NT2/D1 (cell line): ENCODE results near the gene MUC5B.
"Not testable (repeated sequence)": the region's sequence is repeated elsewhere in the genome, so short reads cannot be mapped to it uniquely, and the experiment has no call there.

Experiments used
- DNase-seq: peaks from one replicate; pipeline ENCODE4 v3.0.0-alpha.2; 2011; ENCODE audit warnings: low read depth, low spot score
- H3K27me3 ChIP-seq: 2 replicates; pipeline ENCODE4 v1.6.0; 2011; ENCODE audit warnings: mild to moderate bottlenecking; ENCODE audit not compliant: insufficient read length, insufficient read depth
- H3K36me3 ChIP-seq: 2 replicates; pipeline ENCODE4 v1.6.1; 2011; ENCODE audit warnings: mild to moderate bottlenecking, low read length, mixed read lengths; ENCODE audit not compliant: insufficient read depth, insufficient read length
- H3K4me1 ChIP-seq: 2 replicates; pipeline ENCODE4 v1.5.1; 2011; ENCODE audit not compliant: insufficient read depth, insufficient read length
- H3K4me3 ChIP-seq: 2 replicates; pipeline ENCODE4 v1.5.1; 2011; ENCODE audit warnings: low read depth; ENCODE audit not compliant: insufficient read length
- H3K9ac ChIP-seq: 2 replicates; pipeline ENCODE4 v1.6.0; 2011; ENCODE audit warnings: low read depth; ENCODE audit not compliant: insufficient read length
- H3K9me3 ChIP-seq: 2 replicates; pipeline ENCODE4 v1.5.1; 2011; ENCODE audit warnings: mild to moderate bottlenecking, low read length; ENCODE audit not compliant: insufficient read depth
- SUZ12 ChIP-seq: IDR thresholded peaks from 2 replicates; pipeline ENCODE4 v1.6.1; 2011; ENCODE audit not compliant: insufficient read length, insufficient read depth; ENCODE audit errors: extremely low read depth
- YY1 ChIP-seq: IDR thresholded peaks from 2 replicates; pipeline ENCODE4 v1.6.1; 2011; ENCODE audit not compliant: insufficient read length, insufficient read depth
- ZNF274 ChIP-seq: IDR thresholded peaks from 2 replicates; pipeline ENCODE4 v1.6.1; 2011; ENCODE audit warnings: mild to moderate bottlenecking, low read depth, low read length

The MUC5B gene

DNA sequence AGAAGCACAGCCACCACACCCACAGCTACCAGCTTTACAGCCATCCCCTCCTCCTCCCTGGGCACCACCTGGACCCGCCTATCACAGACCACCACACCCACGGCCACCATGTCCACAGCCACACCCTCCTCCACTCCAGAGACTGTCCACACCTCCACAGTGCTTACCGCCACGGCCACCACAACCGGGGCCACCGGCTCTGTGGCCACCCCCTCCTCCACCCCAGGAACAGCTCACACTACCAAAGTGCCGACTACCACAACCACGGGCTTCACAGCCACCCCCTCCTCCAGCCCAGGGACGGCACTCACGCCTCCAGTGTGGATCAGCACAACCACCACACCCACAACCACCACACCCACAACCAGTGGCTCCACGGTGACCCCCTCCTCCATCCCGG is 27.5 kb downstream of the MUC5B start:
- H3K27me3 ChIP-seq: peaks cover 15% of the 10 kb centered on the region
- not testable (repeated sequence) for H3K9ac ChIP-seq, H3K4me3 ChIP-seq, DNase-seq, H3K9me3 ChIP-seq, H3K36me3 ChIP-seq, H3K4me1 ChIP-seq

DNA sequence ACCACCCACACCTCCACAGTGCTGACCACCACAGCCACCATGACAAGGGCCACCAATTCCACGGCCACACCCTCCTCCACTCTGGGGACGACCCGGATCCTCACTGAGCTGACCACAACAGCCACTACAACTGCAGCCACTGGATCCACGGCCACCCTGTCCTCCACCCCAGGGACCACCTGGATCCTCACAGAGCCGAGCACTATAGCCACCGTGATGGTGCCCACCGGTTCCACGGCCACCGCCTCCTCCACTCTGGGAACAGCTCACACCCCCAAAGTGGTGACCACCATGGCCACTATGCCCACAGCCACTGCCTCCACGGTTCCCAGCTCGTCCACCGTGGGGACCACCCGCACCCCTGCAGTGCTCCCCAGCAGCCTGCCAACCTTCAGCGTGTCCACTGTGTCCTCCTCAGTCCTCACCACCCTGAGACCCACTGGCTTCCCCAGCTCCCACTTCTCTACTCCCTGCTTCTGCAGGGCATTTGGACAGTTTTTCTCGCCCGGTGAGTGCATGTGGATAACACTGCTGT is 28.4 kb downstream of the MUC5B start:
- no peak for DNase-seq
- no peaks in the 10 kb centered on the region for H3K36me3 ChIP-seq
- no peak overlapping the region for H3K9ac ChIP-seq
- no peak overlapping the region for H3K4me3 ChIP-seq
- peaks cover 8% of the 10 kb centered on the region; the same call in 1 of the 2 replicates for H3K9me3 ChIP-seq
- H3K27me3 ChIP-seq: peaks cover 15% of the 10 kb centered on the region
- TF ChIP-seq SUZ12: no peak
- no peak for TF ChIP-seq YY1
- TF ChIP-seq ZNF274: no peak
- peaks cover 2% of the 10 kb centered on the region for H3K4me1 ChIP-seq

DNA sequence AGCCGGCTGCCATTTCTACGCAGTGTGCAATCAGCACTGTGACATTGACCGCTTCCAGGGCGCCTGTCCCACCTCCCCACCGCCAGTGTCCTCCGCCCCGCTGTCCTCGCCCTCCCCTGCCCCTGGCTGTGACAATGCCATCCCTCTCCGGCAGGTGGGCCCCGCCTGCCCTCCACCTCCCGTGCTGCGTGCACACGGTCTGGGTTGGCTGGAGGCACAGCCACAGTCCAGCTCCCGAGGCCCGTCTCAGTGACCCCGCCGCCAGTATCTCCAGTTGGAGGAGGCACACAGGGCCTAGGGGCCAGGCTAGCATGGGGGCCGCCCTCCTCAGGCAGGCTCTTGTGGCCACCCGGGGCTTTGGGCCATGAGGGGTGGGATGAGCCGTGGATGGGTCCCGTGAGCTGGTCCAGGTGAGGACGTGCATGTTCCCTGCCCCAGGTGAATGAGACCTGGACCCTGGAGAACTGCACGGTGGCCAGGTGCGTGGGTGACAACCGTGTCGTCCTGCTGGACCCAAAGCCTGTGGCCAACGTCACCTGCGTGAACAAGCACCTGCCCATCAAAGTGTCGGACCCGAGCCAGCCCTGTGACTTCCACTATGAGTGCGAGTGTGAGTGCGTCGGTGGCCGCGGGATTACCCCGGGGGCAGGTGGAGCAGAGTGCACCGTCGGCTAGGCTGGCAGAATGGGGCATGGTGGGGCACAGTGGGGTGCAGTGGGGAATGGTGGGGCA is 29.7 kb downstream of the MUC5B start:
- TF ChIP-seq ZNF274 (no peak), SUZ12 (no peak), YY1 (no peak)
- peaks cover 8% of the 10 kb centered on the region; the same call in 1 of the 2 replicates for H3K9me3 ChIP-seq
- H3K27me3 ChIP-seq: peaks cover 15% of the 10 kb centered on the region
- no peak overlapping the region for H3K9ac ChIP-seq
- H3K4me3 ChIP-seq: no peak overlapping the region
- no peaks in the 10 kb centered on the region for H3K36me3 ChIP-seq
- DNase-seq: no peak
- H3K4me1 ChIP-seq: peaks cover 11% of the 10 kb centered on the region

DNA sequence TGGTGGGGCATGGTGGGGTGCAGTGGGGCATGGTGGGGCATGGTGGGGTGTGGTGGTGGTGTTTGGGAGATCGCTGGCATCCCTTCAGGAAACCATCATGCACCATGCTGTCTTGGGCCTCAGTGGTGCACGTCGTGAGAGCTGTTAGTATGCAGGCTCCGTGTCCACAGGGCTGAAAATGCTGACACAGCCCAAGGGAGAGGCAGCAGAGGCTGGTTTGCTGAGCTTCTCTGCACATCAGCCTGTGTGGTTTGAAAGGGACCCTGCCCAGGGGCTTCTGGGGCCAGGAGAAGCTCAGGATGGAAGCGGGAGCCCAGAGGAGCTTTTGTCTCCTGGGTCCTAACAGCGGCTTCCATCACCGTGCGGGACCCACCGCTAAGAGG is 30.2 kb downstream of the MUC5B start:
- no peak overlapping the region for H3K4me3 ChIP-seq
- DNase-seq: no peak
- H3K4me1 ChIP-seq: peaks cover 13% of the 10 kb centered on the region
- peaks cover 15% of the 10 kb centered on the region for H3K27me3 ChIP-seq
- H3K9me3 ChIP-seq: peaks cover 8% of the 10 kb centered on the region; the same call in 1 of the 2 replicates
- no peak overlapping the region for H3K9ac ChIP-seq
- TF ChIP-seq YY1: no peak
- no peak for TF ChIP-seq ZNF274
- no peak for TF ChIP-seq SUZ12
- no peaks in the 10 kb centered on the region for H3K36me3 ChIP-seq

DNA sequence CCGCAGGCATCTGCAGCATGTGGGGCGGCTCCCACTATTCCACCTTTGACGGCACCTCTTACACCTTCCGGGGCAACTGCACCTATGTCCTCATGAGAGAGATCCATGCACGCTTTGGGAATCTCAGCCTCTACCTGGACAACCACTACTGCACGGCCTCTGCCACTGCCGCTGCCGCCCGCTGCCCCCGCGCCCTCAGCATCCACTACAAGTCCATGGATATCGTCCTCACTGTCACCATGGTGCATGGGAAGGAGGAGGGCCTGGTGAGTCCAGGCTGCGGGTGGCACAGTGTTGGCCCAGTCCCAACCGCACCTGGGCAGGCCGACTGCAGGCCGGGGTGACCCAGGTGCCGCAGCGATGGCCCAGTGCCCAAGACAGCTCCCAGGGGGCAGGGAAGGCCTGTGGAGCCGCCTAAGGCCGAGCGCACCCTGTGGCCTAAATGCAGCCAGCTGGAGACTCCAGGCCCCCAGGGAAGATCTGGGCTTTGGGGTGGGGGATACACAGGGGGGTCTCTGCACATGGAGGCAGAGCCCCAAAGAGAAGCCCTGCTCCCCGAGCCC is 31.3 kb downstream of the MUC5B start:
- TF ChIP-seq YY1 (no peak), SUZ12 (no peak), ZNF274 (no peak)
- H3K9me3 ChIP-seq: peaks cover 8% of the 10 kb centered on the region; the same call in 1 of the 2 replicates
- H3K27me3 ChIP-seq: peaks cover 15% of the 10 kb centered on the region
- H3K4me3 ChIP-seq: no peak overlapping the region
- no peak overlapping the region for H3K9ac ChIP-seq
- peaks cover 18% of the 10 kb centered on the region for H3K4me1 ChIP-seq
- DNase-seq: no peak
- no peaks in the 10 kb centered on the region for H3K36me3 ChIP-seq

DNA sequence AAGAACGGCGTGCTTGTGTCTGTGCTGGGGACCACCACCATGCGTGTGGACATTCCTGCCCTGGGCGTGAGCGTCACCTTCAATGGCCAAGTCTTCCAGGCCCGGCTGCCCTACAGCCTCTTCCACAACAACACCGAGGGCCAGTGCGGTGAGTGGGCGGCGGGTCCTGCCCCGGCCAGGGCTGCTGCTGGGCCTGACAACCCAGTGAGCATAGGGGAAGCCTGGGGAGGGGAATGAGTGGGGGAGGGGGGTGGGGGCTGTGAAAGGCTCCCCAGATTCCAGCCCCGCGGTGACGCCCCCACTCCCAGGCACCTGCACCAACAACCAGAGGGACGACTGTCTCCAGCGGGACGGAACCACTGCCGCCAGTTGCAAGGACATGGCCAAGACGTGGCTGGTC is 31.9 kb downstream of the MUC5B start:
- TF ChIP-seq SUZ12: no peak
- TF ChIP-seq ZNF274: no peak
- TF ChIP-seq YY1: no peak
- Histone ChIP-seq H3K4me3 (no peak overlapping the region), H3K27me3 (peaks cover 15% of the 10 kb centered on the region), H3K9ac (no peak overlapping the region), H3K4me1 (peaks cover 21% of the 10 kb centered on the region), H3K9me3 (peaks cover 8% of the 10 kb centered on the region; the same call in 1 of the 2 replicates), H3K36me3 (no peaks in the 10 kb centered on the region)
- no peak for DNase-seq

DNA sequence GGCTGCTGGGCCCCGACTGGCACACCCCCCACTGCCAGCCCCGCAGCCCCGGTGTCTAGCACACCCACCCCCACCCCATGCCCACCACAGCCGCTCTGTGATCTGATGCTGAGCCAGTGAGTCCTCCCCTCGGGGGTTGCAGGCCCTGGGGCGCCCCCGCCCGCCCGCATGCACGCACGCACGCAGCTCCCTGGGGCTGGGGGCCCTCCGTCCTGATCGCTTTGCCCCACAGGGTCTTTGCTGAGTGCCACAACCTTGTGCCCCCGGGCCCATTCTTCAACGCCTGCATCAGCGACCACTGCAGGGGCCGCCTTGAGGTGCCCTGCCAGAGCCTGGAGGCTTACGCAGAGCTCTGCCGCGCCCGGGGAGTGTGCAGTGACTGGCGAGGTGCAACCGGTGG is 32.3 kb downstream of the MUC5B start:
- peaks cover 15% of the 10 kb centered on the region for H3K27me3 ChIP-seq
- H3K36me3 ChIP-seq: no peaks in the 10 kb centered on the region
- H3K4me3 ChIP-seq: no peak overlapping the region
- H3K9me3 ChIP-seq: peaks cover 8% of the 10 kb centered on the region; the same call in 1 of the 2 replicates
- DNase-seq: no peak
- no peak for TF ChIP-seq YY1
- TF ChIP-seq ZNF274: no peak
- TF ChIP-seq SUZ12: no peak
- H3K9ac ChIP-seq: no peak overlapping the region
- peaks cover 23% of the 10 kb centered on the region for H3K4me1 ChIP-seq
